ENCODE results near the gene AGRN.

GRCh38 chr1:985126-985525 is 34.8 kb upstream of the AGRN start:
- TF ChIP-seq CTCF (IDR thresholded peaks at IDR 0.05) (no peak), POLR2A (IDR thresholded peaks at IDR 0.05) (no peak)
